HL-60 (cell line): Measurements from ENCODE around the gene SDF2.

Source experiments
- DNase-seq, 2 experiments: peaks; one replicate each; pipeline ENCODE4 v3.0.0-alpha.2; 2010 to 2020; ENCODE audit warnings: low read depth in 1 of 2, low spot score in 1 of 2
- H3K27ac ChIP-seq: fragments of 250-450 bp; sonication (Bioruptor Pico); replicated peaks from 2 replicates; pipeline ENCODE4 v1.5.1; 2020; ENCODE audit warnings: mild to moderate bottlenecking, moderate library complexity
- H3K27me3 ChIP-seq: fragments of 250-450 bp; sonication (Bioruptor Pico); 2 replicates; pipeline ENCODE4 v1.5.1; 2021; ENCODE audit warnings: mild to moderate bottlenecking, moderate library complexity; ENCODE audit not compliant: insufficient read depth, poor library complexity, severe bottlenecking
- H3K4me3 ChIP-seq: replicated peaks from 2 replicates; pipeline ENCODE4 v1.5.1; 2011; ENCODE audit warnings: mild to moderate bottlenecking, control low read depth, low read length; ENCODE audit not compliant: insufficient read depth
- GABPA ChIP-seq: IDR thresholded peaks from 2 replicates; pipeline ENCODE4 v1.6.1; 2012; ENCODE audit warnings: low read depth
- POLR2AphosphoS5 ChIP-seq: IDR thresholded peaks from 2 replicates; pipeline ENCODE4 v1.6.1; 2012; ENCODE audit warnings: low read depth
- SPI1 ChIP-seq: IDR thresholded peaks from 2 replicates; pipeline ENCODE4 v1.6.1; 2012; ENCODE audit warnings: low read depth, mild to moderate bottlenecking, borderline replicate concordance
- TF ChIP-seq, protein P1 (sequence below): IDR thresholded peaks from 2 replicates; pipeline ENCODE4 v1.6.1; 2012; ENCODE audit warnings: low read depth; ENCODE audit not compliant: insufficient replicate concordance
- TF ChIP-seq, protein P2 (sequence below): IDR thresholded peaks from one replicate; pipeline ENCODE4 v1.5.1; 2011; ENCODE audit warnings: low read length, control low read depth, inconsistent platforms; ENCODE audit not compliant: insufficient read depth

SDF2 gene

DNA sequence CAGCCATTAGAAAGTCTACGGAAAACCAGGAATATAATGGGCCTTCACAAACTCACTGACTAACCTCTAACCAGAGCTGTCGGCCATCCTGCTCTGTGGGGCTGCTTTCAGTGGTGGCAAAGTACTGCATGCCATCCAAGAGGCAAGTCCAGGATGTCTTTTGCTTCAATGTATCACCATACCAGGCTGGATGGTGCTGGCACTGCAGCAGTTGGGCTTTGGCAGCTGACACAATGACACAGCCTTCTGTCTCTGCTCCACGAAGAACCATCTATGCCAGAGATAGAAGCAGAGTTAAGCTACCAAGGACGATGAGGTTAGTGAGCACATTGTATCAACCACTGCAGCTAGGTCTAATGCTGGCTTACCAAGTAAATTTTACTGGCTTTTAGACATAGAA, 38.0 kb downstream of the SDF2 start:
- no peak for TF ChIP-seq GABPA
- TF ChIP-seq SPI1: no peak
- TF ChIP-seq, protein P1, sequence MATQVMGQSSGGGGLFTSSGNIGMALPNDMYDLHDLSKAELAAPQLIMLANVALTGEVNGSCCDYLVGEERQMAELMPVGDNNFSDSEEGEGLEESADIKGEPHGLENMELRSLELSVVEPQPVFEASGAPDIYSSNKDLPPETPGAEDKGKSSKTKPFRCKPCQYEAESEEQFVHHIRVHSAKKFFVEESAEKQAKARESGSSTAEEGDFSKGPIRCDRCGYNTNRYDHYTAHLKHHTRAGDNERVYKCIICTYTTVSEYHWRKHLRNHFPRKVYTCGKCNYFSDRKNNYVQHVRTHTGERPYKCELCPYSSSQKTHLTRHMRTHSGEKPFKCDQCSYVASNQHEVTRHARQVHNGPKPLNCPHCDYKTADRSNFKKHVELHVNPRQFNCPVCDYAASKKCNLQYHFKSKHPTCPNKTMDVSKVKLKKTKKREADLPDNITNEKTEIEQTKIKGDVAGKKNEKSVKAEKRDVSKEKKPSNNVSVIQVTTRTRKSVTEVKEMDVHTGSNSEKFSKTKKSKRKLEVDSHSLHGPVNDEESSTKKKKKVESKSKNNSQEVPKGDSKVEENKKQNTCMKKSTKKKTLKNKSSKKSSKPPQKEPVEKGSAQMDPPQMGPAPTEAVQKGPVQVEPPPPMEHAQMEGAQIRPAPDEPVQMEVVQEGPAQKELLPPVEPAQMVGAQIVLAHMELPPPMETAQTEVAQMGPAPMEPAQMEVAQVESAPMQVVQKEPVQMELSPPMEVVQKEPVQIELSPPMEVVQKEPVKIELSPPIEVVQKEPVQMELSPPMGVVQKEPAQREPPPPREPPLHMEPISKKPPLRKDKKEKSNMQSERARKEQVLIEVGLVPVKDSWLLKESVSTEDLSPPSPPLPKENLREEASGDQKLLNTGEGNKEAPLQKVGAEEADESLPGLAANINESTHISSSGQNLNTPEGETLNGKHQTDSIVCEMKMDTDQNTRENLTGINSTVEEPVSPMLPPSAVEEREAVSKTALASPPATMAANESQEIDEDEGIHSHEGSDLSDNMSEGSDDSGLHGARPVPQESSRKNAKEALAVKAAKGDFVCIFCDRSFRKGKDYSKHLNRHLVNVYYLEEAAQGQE: no peak
- TF ChIP-seq, protein P2, sequence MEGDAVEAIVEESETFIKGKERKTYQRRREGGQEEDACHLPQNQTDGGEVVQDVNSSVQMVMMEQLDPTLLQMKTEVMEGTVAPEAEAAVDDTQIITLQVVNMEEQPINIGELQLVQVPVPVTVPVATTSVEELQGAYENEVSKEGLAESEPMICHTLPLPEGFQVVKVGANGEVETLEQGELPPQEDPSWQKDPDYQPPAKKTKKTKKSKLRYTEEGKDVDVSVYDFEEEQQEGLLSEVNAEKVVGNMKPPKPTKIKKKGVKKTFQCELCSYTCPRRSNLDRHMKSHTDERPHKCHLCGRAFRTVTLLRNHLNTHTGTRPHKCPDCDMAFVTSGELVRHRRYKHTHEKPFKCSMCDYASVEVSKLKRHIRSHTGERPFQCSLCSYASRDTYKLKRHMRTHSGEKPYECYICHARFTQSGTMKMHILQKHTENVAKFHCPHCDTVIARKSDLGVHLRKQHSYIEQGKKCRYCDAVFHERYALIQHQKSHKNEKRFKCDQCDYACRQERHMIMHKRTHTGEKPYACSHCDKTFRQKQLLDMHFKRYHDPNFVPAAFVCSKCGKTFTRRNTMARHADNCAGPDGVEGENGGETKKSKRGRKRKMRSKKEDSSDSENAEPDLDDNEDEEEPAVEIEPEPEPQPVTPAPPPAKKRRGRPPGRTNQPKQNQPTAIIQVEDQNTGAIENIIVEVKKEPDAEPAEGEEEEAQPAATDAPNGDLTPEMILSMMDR: no peak
- no peak for TF ChIP-seq POLR2AphosphoS5
- Histone ChIP-seq H3K27me3 (no peaks in the 10 kb centered on the region), H3K27ac (no peak overlapping the region), H3K4me3 (no peak overlapping the region)
- DNase-seq: no peak

DNA sequence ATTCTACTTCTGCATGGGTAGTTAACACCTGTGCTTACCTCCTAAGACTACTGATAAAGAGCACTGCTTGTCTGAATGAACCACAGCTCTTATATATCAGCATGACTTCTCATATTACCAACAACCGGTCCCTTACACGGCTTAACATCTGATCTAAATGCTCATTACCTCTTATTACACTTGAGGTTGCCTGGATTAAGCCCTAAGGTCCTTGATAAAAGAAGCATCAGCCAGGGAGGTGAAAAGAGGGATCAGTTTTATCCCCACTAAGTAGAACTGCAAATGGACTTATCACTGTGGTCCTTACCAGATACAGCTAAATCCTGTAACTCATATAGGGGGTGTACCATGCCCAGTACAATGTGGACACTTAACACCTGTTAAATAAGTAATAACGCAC, 39.5 kb downstream of the SDF2 start:
- TF ChIP-seq GABPA (no peak), POLR2AphosphoS5 (no peak), SPI1 (no peak)
- TF ChIP-seq, protein P1: no peak
- TF ChIP-seq, protein P2: no peak
- H3K27me3 ChIP-seq: no peaks in the 10 kb centered on the region
- no peak for DNase-seq
- H3K27ac ChIP-seq: no peak overlapping the region
- no peak overlapping the region for H3K4me3 ChIP-seq

DNA sequence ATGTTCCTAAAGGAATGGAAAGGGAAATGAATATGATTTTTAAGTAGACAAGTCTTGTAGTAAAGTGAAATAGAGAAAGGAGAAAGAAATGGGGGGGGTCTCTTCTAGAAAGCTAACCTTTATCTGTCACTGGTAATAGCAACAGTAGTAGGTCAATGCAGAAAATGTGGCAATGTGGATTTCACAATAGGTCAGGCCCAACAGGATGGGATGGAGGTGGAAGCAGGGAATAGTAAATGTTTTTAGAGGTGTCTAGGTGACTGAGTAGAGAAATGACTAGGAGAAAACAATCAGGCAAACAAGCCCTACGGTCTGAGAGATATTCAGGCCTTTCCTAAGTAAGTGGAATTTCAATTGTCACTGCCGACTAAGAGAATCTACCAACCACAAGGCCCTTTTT, 41.7 kb downstream of the SDF2 start:
- Histone ChIP-seq H3K27me3 (no peaks in the 10 kb centered on the region), H3K4me3 (no peak overlapping the region), H3K27ac (no peak overlapping the region)
- DNase-seq: no peak
- TF ChIP-seq GABPA: no peak
- no peak for TF ChIP-seq SPI1
- TF ChIP-seq, protein P2: no peak
- no peak for TF ChIP-seq POLR2AphosphoS5
- TF ChIP-seq, protein P1: no peak
